CD4-positive, alpha-beta T cell (primary cell): Measurements from ENCODE around the gene PPP1R14B. TPM values are rescaled to one million over a fixed set of nuclear protein-coding genes. Genes with fewer than 3 reads are reported as not detected.

ENCODE experiments used
- ATAC-seq: fragments of 200-7000 bp; cut with Tn5 transposase; one replicate; pipeline ENCODE4 v1.10.0; 2022; ENCODE audit warnings: mild to moderate bottlenecking; ENCODE audit not compliant: poor library complexity
- CTCF ChIA-PET: fragments of 350-600 bp; sonication (Branson Sonifier 250); formaldehyde crosslinking; loops from one replicate; lab custom pipeline; 2021; ENCODE audit warnings: antibody characterized with exemption, inconsistent platforms; lab: Charles Lee
- POLR2A ChIA-PET: fragments of 350-600 bp; sonication (Branson Sonifier 250); formaldehyde crosslinking; loops from one replicate; lab custom pipeline; 2021; ENCODE audit warnings: antibody characterized with exemption, inconsistent platforms; lab: Charles Lee
- DNase-seq, 14 experiments: peaks; one replicate each; pipeline ENCODE4 v3.0.0-alpha.2; 2013 to 2020; ENCODE audit warnings: mixed read lengths in 2 of 14
- H3K27ac ChIP-seq, 2 donors: one replicate each; pipeline versions ENCODE4 v1.5.1 to v1.7.0; 2013; ENCODE audit warnings: low read length in 2 of 2, low read depth in 1 of 2, mild to moderate bottlenecking in 1 of 2
- H3K27me3 ChIP-seq, 2 experiments: 1 replicate in 1 of 2; 2 replicates in 1 of 2; pipeline versions ENCODE4 v1.6.1 to v1.7.0; 2013; ENCODE audit warnings: low read length in 2 of 2, control low read depth in 1 of 2, mild to moderate bottlenecking in 1 of 2, moderate library complexity in 1 of 2; ENCODE audit not compliant: insufficient read depth in 2 of 2, control insufficient read depth in 1 of 2
- H3K36me3 ChIP-seq: one replicate; pipeline ENCODE4 v1.6.1; 2013; ENCODE audit warnings: low read length, control low read depth; ENCODE audit not compliant: insufficient read depth
- H3K4me1 ChIP-seq: one replicate; pipeline ENCODE4 v1.6.1; 2013; ENCODE audit warnings: low read length, control low read depth; ENCODE audit not compliant: insufficient read depth
- H3K4me3 ChIP-seq: one replicate; pipeline ENCODE4 v1.5.1; 2013; ENCODE audit warnings: mild to moderate bottlenecking, low read length, moderate library complexity
- H3K9me3 ChIP-seq, 2 experiments: 1 replicate in 1 of 2; 2 replicates in 1 of 2; pipeline versions ENCODE4 v1.6.1 to v1.7.0; 2013; ENCODE audit warnings: low read length in 2 of 2, mild to moderate bottlenecking in 2 of 2, control low read depth in 1 of 2, moderate library complexity in 1 of 2; ENCODE audit not compliant: control insufficient read depth in 1 of 2, insufficient read depth in 1 of 2
- H3K27ac Mint-ChIP-seq: one replicate; pipeline ENCODE4 v1.8.0; 2020; ENCODE audit warnings: mixed read lengths
- H3K27me3 Mint-ChIP-seq: one replicate; pipeline ENCODE4 v1.8.0; 2021; ENCODE audit warnings: mixed read lengths
- H3K36me3 Mint-ChIP-seq: one replicate; pipeline ENCODE4 v1.8.0; 2021; ENCODE audit warnings: low read depth, mixed read lengths
- H3K4me1 Mint-ChIP-seq: one replicate; pipeline ENCODE4 v1.8.0; 2021; ENCODE audit warnings: low read depth, mixed read lengths
- H3K4me3 Mint-ChIP-seq: one replicate; pipeline ENCODE4 v1.8.0; 2020; ENCODE audit warnings: mild to moderate bottlenecking, mixed read lengths
- H3K9me3 Mint-ChIP-seq: one replicate; pipeline ENCODE4 v1.8.0; 2020; ENCODE audit warnings: mixed read lengths
- CTCF ChIP-seq: fragments of 200-600 bp; IDR thresholded peaks from one replicate; pipeline ENCODE4 v1.8.0; 2022; ENCODE audit warnings: antibody characterized with exemption, mild to moderate bottlenecking
- intact Hi-C, 2 experiments: fragments of 100-400 bp; cut with DNase I in 1 of 2; cut with micrococcal nuclease in 1 of 2; formaldehyde crosslinking; loops; one replicate each; pipeline versions ENCODE4 v1.15.1 to v1.9.0; 2023 to 2025; cut with DNase I, micrococcal nuclease
- total RNA-seq, 174 experiments: library from RNA in 2 of 174; stranded (reverse) in 2 of 174; gene quantifications; one replicate each; pipeline ENCODE4 v1.2.3 and lab custom pipeline; 2021 to 2026

Gene PPP1R14B
- total RNA-seq, 2 experiments from 2014 or later: 17.1 to 21.0 TPM

GRCh38 chr11:64250415-64251015 lies 3.8 kb upstream of the PPP1R14B start:
- intact Hi-C loops: loop anchor here (1.0 to 10.0 kb wide), 6 partner anchors 19 to 404 kb away; partner anchors contain the start of genes ESRRA (in 1 of the 2) and STIP1 (in 1 of the 2)
- TF ChIP-seq CTCF: no peak
- peaks cover 31% of the 10 kb centered on the region for H3K4me1 Mint-ChIP-seq
- DNase-seq (no peak), ATAC-seq (no peak)
- Histone ChIP-seq H3K27ac (no peak overlapping the region), H3K36me3 (no peaks in the 10 kb centered on the region), H3K27me3 (no peaks in the 10 kb centered on the region), H3K4me1 (peaks cover 51% of the 10 kb centered on the region), H3K4me3 (peak overlapping the region; percentile 55), H3K9me3 (no peaks in the 10 kb centered on the region)
- H3K36me3 Mint-ChIP-seq: peaks cover 4% of the 10 kb centered on the region
- H3K27ac Mint-ChIP-seq: no peak overlapping the region
- ChIA-PET POLR2A (interaction anchor here (0.6 to 4.5 kb wide), 11 partner anchors 9 to 109 kb away, joined by 3 to 35 read pairs (median 4); partner anchors contain the start of genes BAD, FERMT3, FKBP2 and NUDT22), CTCF (interaction anchor here (1.0 to 4.7 kb wide), 9 partner anchors 8 to 67 kb away, joined by 3 to 56 read pairs (median 6); partner anchors contain the start of genes CATSPERZ, ESRRA, FERMT3 and FKBP2)
- H3K9me3 Mint-ChIP-seq: no peaks in the 10 kb centered on the region
- no peaks in the 10 kb centered on the region for H3K27me3 Mint-ChIP-seq
- H3K4me3 Mint-ChIP-seq: peak overlapping the region; percentile 79

GRCh38 chr11:64249563-64250414 lies 3.0 kb upstream of the PPP1R14B start:
- TF ChIP-seq CTCF: no peak
- CTCF ChIA-PET: interaction anchor here (0.6 to 4.7 kb wide), 6 partner anchors 9 to 55 kb away, joined by 3 to 56 read pairs (median 8); partner anchors contain the start of genes CATSPERZ, ESRRA, FERMT3 and FKBP2
- H3K4me1 ChIP-seq: peaks cover 58% of the 10 kb centered on the region
- no peaks in the 10 kb centered on the region for H3K27me3 ChIP-seq
- H3K36me3 ChIP-seq: no peaks in the 10 kb centered on the region
- POLR2A ChIA-PET: interaction anchor here (0.6 to 4.5 kb wide), 7 partner anchors 9 to 110 kb away, joined by 3 to 35 read pairs (median 4); partner anchors contain the start of genes FERMT3, FKBP2, PRDX5 and TRMT112
- no peaks in the 10 kb centered on the region for H3K9me3 Mint-ChIP-seq
- no peak overlapping the region for H3K27ac ChIP-seq
- H3K9me3 ChIP-seq: no peaks in the 10 kb centered on the region
- intact Hi-C loops: loop anchor here (2.0 to 10.0 kb wide), 3 partner anchors 55 to 405 kb away; partner anchors contain the start of genes ESRRA (in 1 of the 2) and STIP1 (in 1 of the 2)
- H3K27me3 Mint-ChIP-seq: no peaks in the 10 kb centered on the region
- H3K27ac Mint-ChIP-seq: no peak overlapping the region
- ATAC-seq (no peak), DNase-seq (no peak)
- peak overlapping the region; percentile 79 for H3K4me3 Mint-ChIP-seq
- H3K4me1 Mint-ChIP-seq: peaks cover 37% of the 10 kb centered on the region
- H3K36me3 Mint-ChIP-seq: peaks cover 4% of the 10 kb centered on the region
- no peak overlapping the region for H3K4me3 ChIP-seq

GRCh38 chr11:64249038-64249437 lies 2.3 kb upstream of the PPP1R14B start:
- Histone ChIP-seq H3K9me3 (no peaks in the 10 kb centered on the region), H3K27me3 (no peaks in the 10 kb centered on the region), H3K4me1 (peaks cover 59% of the 10 kb centered on the region), H3K36me3 (peaks cover 3% of the 10 kb centered on the region), H3K27ac (no peak overlapping the region), H3K4me3 (no peak overlapping the region)
- ChIA-PET CTCF (interaction anchor here (1.5 to 4.7 kb wide), 3 partner anchors 23 to 52 kb away, joined by 3 to 56 read pairs (median 6); partner anchors contain the start of genes CATSPERZ, FERMT3, NUDT22 and TRPT1), POLR2A (interaction anchor here (1.4 to 4.5 kb wide), 3 partner anchors 8 to 55 kb away, joined by 4 to 35 read pairs (median 9); partner anchors contain the start of genes FERMT3 and FKBP2)
- Mint-ChIP-seq H3K9me3 (no peaks in the 10 kb centered on the region), H3K36me3 (peaks cover 4% of the 10 kb centered on the region), H3K27me3 (no peaks in the 10 kb centered on the region), H3K4me3 (peak overlapping the region; percentile 62), H3K4me1 (peaks cover 37% of the 10 kb centered on the region), H3K27ac (peak overlapping the region; percentile 36)
- no peak for TF ChIP-seq CTCF
- DNase-seq: no peak
- intact Hi-C loops: no loop called here
- ATAC-seq: no peak
